BLaER1 treated with 17β-estradiol and CSF1 and Interleukin-3, amounts not matched to agents 10 nM and 100 nM (cell line): ENCODE results near the gene MSTO1.
A peak's percentile ranks its signal among the peaks of the same experiment; 100 is the strongest.
"Not testable (repeated sequence)": the region's sequence is repeated elsewhere in the genome, so short reads cannot be mapped to it uniquely, and the experiment has no call there.

Experiments
- H3K27ac ChIP-seq, 11 experiments: shearing (Covaris generic); formaldehyde crosslinking; 2 replicates each; pipeline ENCODE4 v1.8.1; 2022
- H3K27me3 ChIP-seq, 11 experiments: shearing (Covaris generic); formaldehyde crosslinking; 2 replicates each; pipeline ENCODE4 v1.8.1; 2022
- H3K36me3 ChIP-seq, 11 experiments: shearing (Covaris generic); formaldehyde crosslinking; 2 replicates each; pipeline ENCODE4 v1.8.1; 2022
- H3K4me1 ChIP-seq, 10 experiments: shearing (Covaris generic); formaldehyde crosslinking; 2 replicates each; pipeline ENCODE4 v1.8.1; 2022
- H3K4me2 ChIP-seq, 11 experiments: shearing (Covaris generic); formaldehyde crosslinking; 2 replicates each; pipeline ENCODE4 v1.8.1; 2022
- H3K4me3 ChIP-seq, 10 experiments: shearing (Covaris generic); formaldehyde crosslinking; 2 replicates each; pipeline ENCODE4 v1.8.1; 2022
- H3K9ac ChIP-seq, 11 experiments: shearing (Covaris generic); formaldehyde crosslinking; 2 replicates each; pipeline ENCODE4 v1.8.1; 2022
- H3K9me3 ChIP-seq, 11 experiments: shearing (Covaris generic); formaldehyde crosslinking; replicated peaks in 1 of 11; 2 replicates each; pipeline ENCODE4 v1.8.1; 2022
- H4K20me1 ChIP-seq, 11 experiments: shearing (Covaris generic); formaldehyde crosslinking; 2 replicates each; pipeline ENCODE4 v1.8.1; 2022
- Cebpa-rat ChIP-seq, 11 experiments: shearing (Covaris generic); IDR thresholded peaks; 2 replicates each; pipeline ENCODE4 v1.8.1; 2022

MSTO1 gene

GRCh38 chr1:155622191-155622590, 12.2 kb downstream of the MSTO1 start:
- Histone ChIP-seq H3K9ac (no peak overlapping the region), H3K4me3 (no peak overlapping the region), H3K27ac (no peak overlapping the region), H3K27me3 (no peaks in the 10 kb centered on the region), H3K4me1 (no peaks in the 10 kb centered on the region), H3K4me2 (no peak overlapping the region), H4K20me1 (no peaks in the 10 kb centered on the region), H3K36me3 (no peaks in the 10 kb centered on the region), H3K9me3 (peaks cover 10 to 29% (median 23%) of the 10 kb centered on the region in 11 experiments; a peak in 20 of 22 replicates)
- no peak for TF ChIP-seq Cebpa-rat (IDR thresholded peaks at IDR 0.05)

GRCh38 chr1:155623357-155623756, 13.3 kb downstream of the MSTO1 start:
- Histone ChIP-seq H3K4me1 (no peaks in the 10 kb centered on the region), H3K9ac (no peak overlapping the region), H3K27me3 (no peaks in the 10 kb centered on the region), H3K4me2 (no peak overlapping the region), H3K27ac (no peak overlapping the region), H3K4me3 (no peak overlapping the region), H3K9me3 (peaks cover 10 to 29% (median 23%) of the 10 kb centered on the region in 11 experiments; a peak in 20 of 22 replicates), H4K20me1 (no peaks in the 10 kb centered on the region), H3K36me3 (no peaks in the 10 kb centered on the region)
- no peak for TF ChIP-seq Cebpa-rat (IDR thresholded peaks at IDR 0.05)

DNA sequence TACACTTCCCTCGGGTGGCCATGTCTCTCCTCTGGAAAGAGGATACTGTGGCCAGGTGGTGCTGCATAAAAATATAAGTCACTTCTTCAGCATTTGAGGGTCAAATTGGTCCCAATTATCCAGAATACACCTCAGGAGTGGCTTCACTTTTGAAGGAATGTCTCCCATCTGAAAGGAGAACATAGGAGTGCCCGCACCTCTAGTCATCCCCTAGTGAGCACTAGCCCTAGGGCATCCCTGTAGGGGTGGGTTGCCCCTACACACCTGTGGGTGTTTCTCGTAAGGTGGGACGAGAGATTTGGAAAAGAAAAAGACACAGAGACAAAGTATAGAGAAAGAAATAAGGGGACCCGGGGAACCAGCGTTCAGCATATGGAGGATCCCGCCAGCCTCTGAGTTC, 16.4 kb downstream of the MSTO1 start:
- not testable (repeated sequence) for H3K4me2 ChIP-seq, H3K4me1 ChIP-seq, H3K36me3 ChIP-seq, H3K4me3 ChIP-seq, H4K20me1 ChIP-seq, H3K27me3 ChIP-seq, H3K9ac ChIP-seq, H3K27ac ChIP-seq
- peaks cover 10 to 29% (median 23%) of the 10 kb centered on the region in 11 experiments; a peak in 20 of 22 replicates for H3K9me3 ChIP-seq

DNA sequence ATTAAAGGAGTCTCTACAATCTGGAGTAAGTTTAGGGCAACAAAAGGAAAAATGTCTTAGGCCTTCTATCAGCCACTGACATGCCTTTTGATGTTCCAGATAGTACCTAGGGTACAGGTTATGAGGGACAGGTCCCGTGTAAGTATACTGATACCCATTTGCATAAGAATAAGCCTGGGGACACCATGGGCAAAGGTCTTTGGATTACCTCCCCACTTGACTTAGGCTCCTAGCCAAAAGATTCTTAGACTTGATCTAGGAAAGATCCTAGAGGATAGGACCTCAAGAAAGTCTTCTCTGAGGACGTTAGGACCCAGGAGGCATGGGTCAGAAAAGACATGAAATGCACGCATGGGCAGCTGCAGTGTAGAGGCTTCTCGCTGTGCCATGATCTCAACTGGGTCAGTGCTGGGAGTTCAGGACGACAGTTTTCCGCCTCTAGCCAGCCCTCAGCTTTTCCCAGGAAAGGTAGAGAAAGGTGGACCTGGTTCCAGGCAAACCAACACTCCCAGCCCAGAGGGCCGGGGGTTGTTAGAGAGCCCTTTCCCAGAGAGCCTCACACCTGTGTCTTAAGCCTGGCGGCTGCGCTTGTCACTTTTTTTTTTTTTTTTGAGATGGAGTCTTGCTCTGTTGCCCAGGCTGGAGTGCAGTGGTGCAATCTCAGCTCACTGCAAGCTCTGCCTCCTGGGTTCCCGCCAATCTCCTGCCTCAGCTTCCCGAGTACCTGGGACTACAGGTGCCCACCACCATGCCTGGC, 26.6 kb downstream of the MSTO1 start:
- H3K4me2 ChIP-seq, result peak overlapping the region; percentile 56 to 78 (median 65)
- no peaks in the 10 kb centered on the region for H3K27me3 ChIP-seq
- H3K9ac ChIP-seq, result peak overlapping the region in 4 of 11 experiments; percentile 34 to 63 (median 60); a peak in 5 of 22 replicates
- H3K36me3 ChIP-seq, result peaks cover 0 to 3% (median 0%) of the 10 kb centered on the region in 11 experiments; a peak in 1 of 22 replicates
- peak overlapping the region in 7 of 11 experiments; percentile 59 to 70 (median 68); a peak in 11 of 22 replicates for H3K27ac ChIP-seq
- H3K9me3 ChIP-seq, result peaks cover 15 to 37% (median 23%) of the 10 kb centered on the region in 11 experiments
- H3K4me3 ChIP-seq, result peak overlapping the region; percentile 35 to 65 (median 49); a peak in 17 of 20 replicates
- no peak for TF ChIP-seq Cebpa-rat (IDR thresholded peaks at IDR 0.05)
- H4K20me1 ChIP-seq, result no peaks in the 10 kb centered on the region
- H3K4me1 ChIP-seq, result peaks cover 0 to 21% (median 20%) of the 10 kb centered on the region in 10 experiments; a peak in 17 of 20 replicates

GRCh38 chr1:155640367-155640766, 30.3 kb downstream of the MSTO1 start:
- Histone ChIP-seq H3K9me3 (peaks cover 45 to 73% (median 56%) of the 10 kb centered on the region in 11 experiments), H4K20me1 (no peaks in the 10 kb centered on the region), H3K4me3 (no peak overlapping the region), H3K27me3 (no peaks in the 10 kb centered on the region), H3K4me2 (no peak overlapping the region), H3K4me1 (peaks cover under 1 to 27% (median 20%) of the 10 kb centered on the region in 10 experiments; a peak in 17 of 20 replicates), H3K9ac (no peak overlapping the region), H3K27ac (no peak overlapping the region), H3K36me3 (peaks cover 0 to 18% (median 0%) of the 10 kb centered on the region in 11 experiments; a peak in 3 of 22 replicates)
- TF ChIP-seq Cebpa-rat (IDR thresholded peaks at IDR 0.05), result no peak

DNA sequence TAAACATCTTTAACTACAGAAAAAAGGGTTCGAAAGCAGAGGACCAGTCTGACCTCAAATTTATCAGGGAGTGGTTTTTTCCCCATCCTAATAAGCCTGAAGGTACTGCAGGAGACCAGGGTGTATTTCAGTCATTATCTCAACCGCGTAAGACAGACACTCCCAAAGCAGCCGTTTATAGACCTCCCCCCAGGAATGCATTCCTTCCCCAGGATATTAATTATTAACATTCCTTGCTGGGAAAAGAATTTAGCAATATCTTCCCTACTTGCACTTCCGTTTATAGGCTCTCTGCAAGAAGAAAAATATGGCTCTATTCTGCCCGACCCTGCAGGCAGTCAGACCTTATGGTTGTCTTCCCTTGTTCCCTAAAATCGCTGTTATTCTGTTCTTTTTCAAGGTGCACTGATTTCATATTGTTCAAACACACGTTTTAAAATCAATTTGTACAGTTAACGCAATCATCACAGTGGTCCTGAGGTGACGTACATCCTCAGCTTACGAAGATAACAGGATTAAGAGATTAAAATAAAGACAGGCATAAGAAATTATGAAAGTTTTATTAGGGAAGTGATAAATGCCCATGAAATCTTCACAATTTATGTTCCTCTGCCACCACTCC, 32.7 kb downstream of the MSTO1 start:
- H3K4me3 ChIP-seq, result 0 out of 20 replicates have a peak overlapping the region, but pooled peaks of 1 of the 10 experiments have one; percentile 19
- H4K20me1 ChIP-seq, H3K9ac ChIP-seq, H3K27ac ChIP-seq, H3K27me3 ChIP-seq, H3K4me2 ChIP-seq: not testable (repeated sequence)
- H3K4me1 ChIP-seq, result peaks cover 13 to 30% (median 18%) of the 10 kb centered on the region in 10 experiments
- peaks cover 0 to 18% (median 0%) of the 10 kb centered on the region in 11 experiments; a peak in 3 of 22 replicates for H3K36me3 ChIP-seq
- peaks cover 45 to 73% (median 56%) of the 10 kb centered on the region in 11 experiments for H3K9me3 ChIP-seq

GRCh38 chr1:155643230-155643629, 33.2 kb downstream of the MSTO1 start:
- Histone ChIP-seq H3K27me3 (no peaks in the 10 kb centered on the region), H3K4me2 (no peak overlapping the region), H4K20me1 (no peaks in the 10 kb centered on the region), H3K9me3 (peaks cover 45 to 67% (median 56%) of the 10 kb centered on the region in 11 experiments), H3K4me1 (peaks cover 13 to 34% (median 21%) of the 10 kb centered on the region in 10 experiments), H3K4me3 (0 out of 20 replicates have a peak overlapping the region, but pooled peaks of 1 of the 10 experiments have one; percentile 19), H3K27ac (no peak overlapping the region), H3K9ac (no peak overlapping the region), H3K36me3 (peaks cover 0 to 18% (median 0%) of the 10 kb centered on the region in 11 experiments; a peak in 3 of 22 replicates)
- no peak for TF ChIP-seq Cebpa-rat (IDR thresholded peaks at IDR 0.05)

DNA sequence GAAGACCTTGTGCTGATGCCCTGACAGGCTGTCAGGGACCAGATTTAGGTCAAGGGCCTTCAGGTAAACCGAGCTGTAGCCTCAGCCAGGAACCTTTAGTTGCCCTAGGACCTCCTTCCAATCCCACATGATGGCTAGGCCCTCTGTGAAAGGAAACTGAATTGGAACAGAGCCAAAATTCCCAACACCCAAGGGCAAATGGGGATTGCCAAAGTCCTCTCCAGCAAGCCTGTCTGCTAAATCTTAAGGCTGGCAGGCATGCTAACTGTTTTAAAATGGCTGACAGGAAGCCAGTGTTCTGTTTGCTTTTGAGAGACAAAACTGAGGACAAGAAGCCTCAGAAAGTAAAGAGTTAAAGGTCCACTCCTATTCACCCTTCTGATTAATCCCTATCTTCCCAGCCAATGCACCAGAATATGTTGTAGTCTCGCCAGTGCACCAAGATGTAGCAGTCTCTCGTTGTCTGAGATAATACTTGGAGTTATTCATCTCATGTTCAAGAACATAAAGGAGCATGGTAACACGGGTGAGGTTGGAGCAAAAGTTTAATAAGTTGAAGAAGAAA, 35.1 kb downstream of the MSTO1 start:
- Histone ChIP-seq H4K20me1 (no peaks in the 10 kb centered on the region), H3K4me1 (peaks cover 13 to 53% (median 34%) of the 10 kb centered on the region in 10 experiments), H3K9me3 (peaks cover 45 to 55% (median 52%) of the 10 kb centered on the region in 11 experiments), H3K4me3 (no peak overlapping the region), H3K9ac (no peak overlapping the region), H3K27me3 (no peaks in the 10 kb centered on the region), H3K27ac (peak overlapping the region in 7 of 11 experiments; percentile 41 to 69 (median 60); a peak in 9 of 22 replicates), H3K36me3 (peaks cover 0 to 18% (median 0%) of the 10 kb centered on the region in 11 experiments; a peak in 3 of 22 replicates), H3K4me2 (peak overlapping the region in 5 of 11 experiments; percentile 54 to 82 (median 66); a peak in 7 of 22 replicates)
- TF ChIP-seq Cebpa-rat (IDR thresholded peaks at IDR 0.05), result no peak
